Activated CD8-positive, alpha-beta T cell treated with anti-CD3 and anti-CD28 coated beads for 36 hours (primary cell): ENCODE results near the gene RCE1. TPM values are rescaled to one million over a fixed set of nuclear protein-coding genes. Genes with fewer than 3 reads are reported as not detected.
"Not testable (repeated sequence)": the region's sequence is repeated elsewhere in the genome, so short reads cannot be mapped to it uniquely, and the experiment has no call there.

Source experiments
- ATAC-seq: fragments of 200-7000 bp; cut with Tn5 transposase; one replicate; pipeline ENCODE4 v1.10.0; 2021; ENCODE audit warnings: mild to moderate bottlenecking, moderate library complexity
- CTCF ChIA-PET: fragments of 350-600 bp; sonication (Branson Sonifier 250); formaldehyde crosslinking; loops from one replicate; lab custom pipeline; 2021; ENCODE audit warnings: antibody characterized with exemption; lab: Charles Lee
- POLR2A ChIA-PET: fragments of 350-600 bp; sonication (Branson Sonifier 250); formaldehyde crosslinking; loops from one replicate; lab custom pipeline; 2021; ENCODE audit warnings: antibody characterized with exemption; lab: Charles Lee
- DNase-seq: peaks from one replicate; pipeline ENCODE4 v3.0.0-alpha.2; 2020
- H3K27ac Mint-ChIP-seq: one replicate; pipeline ENCODE4 v1.8.0; 2021; ENCODE audit warnings: mild to moderate bottlenecking, mixed read lengths
- H3K27me3 Mint-ChIP-seq: one replicate; pipeline ENCODE4 v1.8.0; 2021; ENCODE audit warnings: mixed read lengths
- H3K36me3 Mint-ChIP-seq: one replicate; pipeline ENCODE4 v1.8.0; 2021; ENCODE audit warnings: low read depth, mixed read lengths
- H3K4me1 Mint-ChIP-seq: one replicate; pipeline ENCODE4 v1.8.0; 2021; ENCODE audit warnings: low read depth, mixed read lengths
- H3K4me3 Mint-ChIP-seq: one replicate; pipeline ENCODE4 v1.8.0; 2021; ENCODE audit warnings: mild to moderate bottlenecking, moderate library complexity, mixed read lengths
- H3K9me3 Mint-ChIP-seq: one replicate; pipeline ENCODE4 v1.8.0; 2021; ENCODE audit warnings: mixed read lengths
- CTCF ChIP-seq: fragments of 200-600 bp; IDR thresholded peaks from one replicate; pipeline ENCODE4 v1.8.0; 2022; ENCODE audit warnings: antibody characterized with exemption, mild to moderate bottlenecking
- intact Hi-C: fragments of 100-400 bp; cut with micrococcal nuclease; formaldehyde crosslinking; loops from one replicate; pipeline ENCODE4 v1.10.0; 2022
- total RNA-seq, 2 experiments: library from RNA; stranded (reverse); gene quantifications; one replicate each; pipeline ENCODE4 v1.2.3, GENCODE V29; 2021

RCE1 gene
- 10 to 100 TPM; 22.1 to 26.8 TPM for total RNA-seq

GRCh38 chr11:66842896-66843775 is at the start of gene RCE1:
TSS of gene RCE1 (plus strand) at chr11:66843441. CDS start at chr11:66843456, 15 bp downstream.
- H3K27me3 Mint-ChIP-seq: no peaks in the 10 kb centered on the region
- peaks cover 32% of the 10 kb centered on the region for H3K36me3 Mint-ChIP-seq
- peak within 1 kb of the TSS; percentile 93 for H3K27ac Mint-ChIP-seq
- TF ChIP-seq CTCF: no peak
- CTCF ChIA-PET: interaction anchor here (0.6 to 3.1 kb wide), 9 partner anchors 9 to 251 kb away, joined by 3 to 18 read pairs (median 4); partner anchors contain the start of gene RBM4B
- peak; percentile 91 for DNase-seq
- peak; percentile 93 for ATAC-seq
- H3K9me3 Mint-ChIP-seq: no peaks in the 10 kb centered on the region
- H3K4me3 Mint-ChIP-seq: peak within 1 kb of the TSS; percentile 93
- POLR2A ChIA-PET: interaction anchor here (0.7 to 5.4 kb wide), 16 partner anchors 8 to 248 kb away, joined by 3 to 66 read pairs (median 4); partner anchors contain the start of genes RBM14 and RBM4B
- H3K4me1 Mint-ChIP-seq: peaks cover 49% of the 10 kb centered on the region
- intact Hi-C loops: no loop called here

- POLR2A ChIA-PET, intact Hi-C loops, H3K36me3 Mint-ChIP-seq, ATAC-seq, H3K9me3 Mint-ChIP-seq, H3K4me1 Mint-ChIP-seq, DNase-seq, H3K4me3 Mint-ChIP-seq, H3K27me3 Mint-ChIP-seq, H3K27ac Mint-ChIP-seq: not testable (repeated sequence)
- CTCF ChIA-PET: interaction anchor here (1.7 kb wide), 1 partner anchor 83 kb away, joined by 6 read pairs; no protein-coding TSS in a partner anchor
Observed at GRCh38 chr11:66799815-66800214, 43.4 kb upstream of the RCE1 start.

- ATAC-seq: no peak
- H3K9me3 Mint-ChIP-seq: no peaks in the 10 kb centered on the region
- intact Hi-C loops: no loop called here
- H3K27ac Mint-ChIP-seq: no peak overlapping the region
- DNase-seq: no peak
- H3K4me3 Mint-ChIP-seq: no peak overlapping the region
- H3K27me3 Mint-ChIP-seq: no peaks in the 10 kb centered on the region
- H3K36me3 Mint-ChIP-seq: no peaks in the 10 kb centered on the region
- ChIA-PET CTCF (interaction anchor here (1.1 to 1.7 kb wide), 2 partner anchors 9 to 82 kb away, joined by 3 to 6 read pairs; no protein-coding TSS in a partner anchor), POLR2A (no interaction called here)
- no peak for TF ChIP-seq CTCF
- no peaks in the 10 kb centered on the region for H3K4me1 Mint-ChIP-seq
Observed at GRCh38 chr11:66800720-66801428, 42.4 kb upstream of the RCE1 start.

- ATAC-seq (no peak), DNase-seq (no peak)
- no peaks in the 10 kb centered on the region for H3K4me1 Mint-ChIP-seq
- no peaks in the 10 kb centered on the region for H3K27me3 Mint-ChIP-seq
- H3K9me3 Mint-ChIP-seq: no peaks in the 10 kb centered on the region
- no peak for TF ChIP-seq CTCF
- ChIA-PET POLR2A (no interaction called here), CTCF (interaction anchor here (0.9 to 1.2 kb wide), 2 partner anchors 9 kb away, joined by 3 read pairs; no protein-coding TSS in a partner anchor)
- no peak overlapping the region for H3K4me3 Mint-ChIP-seq
- intact Hi-C loops: no loop called here
- no peak overlapping the region for H3K27ac Mint-ChIP-seq
- H3K36me3 Mint-ChIP-seq: peaks cover 1% of the 10 kb centered on the region
Observed at GRCh38 chr11:66809592-66809991, 33.6 kb upstream of the RCE1 start.

- Mint-ChIP-seq H3K27ac (no peak overlapping the region), H3K4me3 (no peak overlapping the region), H3K36me3 (peaks cover 1% of the 10 kb centered on the region), H3K4me1 (no peaks in the 10 kb centered on the region), H3K27me3 (no peaks in the 10 kb centered on the region), H3K9me3 (no peaks in the 10 kb centered on the region)
- no peak for DNase-seq
- TF ChIP-seq CTCF: no peak
- ChIA-PET POLR2A (no interaction called here), CTCF (interaction anchor here (0.9 to 1.2 kb wide), 3 partner anchors 8 to 24 kb away, joined by 3 read pairs; no protein-coding TSS in a partner anchor)
- ATAC-seq: no peak
- intact Hi-C loops: no loop called here
Observed at GRCh38 chr11:66810576-66811185, 32.6 kb upstream of the RCE1 start.
